ENCODE data around the gene WDR91.

Gene WDR91

DNA sequence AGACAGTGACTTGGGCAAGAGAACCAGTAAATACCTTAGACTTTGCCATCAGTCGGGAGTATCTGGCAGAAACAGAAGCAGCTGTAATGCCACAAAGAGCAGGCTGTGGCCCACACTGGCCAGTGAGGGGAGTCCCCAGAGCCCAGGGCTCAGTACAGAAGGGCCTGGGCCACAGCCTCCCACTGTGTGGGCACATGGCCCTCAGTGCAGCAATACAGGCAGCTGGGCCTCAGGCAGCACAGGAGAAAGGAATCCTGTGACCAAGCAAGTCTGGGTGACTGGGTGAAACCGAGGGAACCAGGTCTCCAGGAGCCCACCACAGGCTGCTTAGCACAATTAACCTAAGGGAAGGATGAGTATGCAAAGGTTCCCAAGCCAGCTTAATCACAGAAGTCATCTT is 14.0 kb downstream of the WDR91 start:
- no peak overlapping the region for H3K9ac ChIP-seq (ENCODE audit: low read depth, low read length, poor library complexity, severe bottlenecking)
- no peak overlapping the region for H2AFZ ChIP-seq (ENCODE audit: low read length)
- no peaks in the 10 kb centered on the region for H3F3A ChIP-seq (ENCODE audit: low read depth)
- H3K36me3 ChIP-seq (ENCODE audit: insufficient read depth, low read length) = no peaks in the 10 kb centered on the region; the same call in 1 of the 2 replicates
- H4K20me1 ChIP-seq (ENCODE audit: insufficient read depth, low read length, poor library complexity, severe bottlenecking) = no peaks in the 10 kb centered on the region
- H3K9me2 ChIP-seq (replicated peaks; ENCODE audit: low read depth, low read length) = no peaks in the 10 kb centered on the region
- no peaks in the 10 kb centered on the region for H3K27me3 ChIP-seq (ENCODE audit: insufficient read depth, low read length, poor library complexity, severe bottlenecking)
- H3K4me2 ChIP-seq (ENCODE audit: low read depth, low read length, poor library complexity, severe bottlenecking) = no peak overlapping the region
- H3K4me3 ChIP-seq (ENCODE audit: low read length, poor library complexity, severe bottlenecking) = no peak overlapping the region
- H3K79me2 ChIP-seq (ENCODE audit: insufficient read depth, low read length) = no peaks in the 10 kb centered on the region
- H3K9me3 ChIP-seq (ENCODE audit: insufficient read depth, low read depth, low read length) = no peaks in the 10 kb centered on the region
- TF ChIP-seq EZH2phosphoT487 (IDR thresholded peaks at IDR 0.05; ENCODE audit: borderline replicate concordance) = no peak
- TF ChIP-seq, protein P1, sequence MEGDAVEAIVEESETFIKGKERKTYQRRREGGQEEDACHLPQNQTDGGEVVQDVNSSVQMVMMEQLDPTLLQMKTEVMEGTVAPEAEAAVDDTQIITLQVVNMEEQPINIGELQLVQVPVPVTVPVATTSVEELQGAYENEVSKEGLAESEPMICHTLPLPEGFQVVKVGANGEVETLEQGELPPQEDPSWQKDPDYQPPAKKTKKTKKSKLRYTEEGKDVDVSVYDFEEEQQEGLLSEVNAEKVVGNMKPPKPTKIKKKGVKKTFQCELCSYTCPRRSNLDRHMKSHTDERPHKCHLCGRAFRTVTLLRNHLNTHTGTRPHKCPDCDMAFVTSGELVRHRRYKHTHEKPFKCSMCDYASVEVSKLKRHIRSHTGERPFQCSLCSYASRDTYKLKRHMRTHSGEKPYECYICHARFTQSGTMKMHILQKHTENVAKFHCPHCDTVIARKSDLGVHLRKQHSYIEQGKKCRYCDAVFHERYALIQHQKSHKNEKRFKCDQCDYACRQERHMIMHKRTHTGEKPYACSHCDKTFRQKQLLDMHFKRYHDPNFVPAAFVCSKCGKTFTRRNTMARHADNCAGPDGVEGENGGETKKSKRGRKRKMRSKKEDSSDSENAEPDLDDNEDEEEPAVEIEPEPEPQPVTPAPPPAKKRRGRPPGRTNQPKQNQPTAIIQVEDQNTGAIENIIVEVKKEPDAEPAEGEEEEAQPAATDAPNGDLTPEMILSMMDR (conservative IDR thresholded peaks at IDR 0.05; ENCODE audit: low read length) = no peak
- H3K4me1 ChIP-seq (ENCODE audit: insufficient read depth, low read length, poor library complexity, severe bottlenecking) = no peaks in the 10 kb centered on the region

DNA sequence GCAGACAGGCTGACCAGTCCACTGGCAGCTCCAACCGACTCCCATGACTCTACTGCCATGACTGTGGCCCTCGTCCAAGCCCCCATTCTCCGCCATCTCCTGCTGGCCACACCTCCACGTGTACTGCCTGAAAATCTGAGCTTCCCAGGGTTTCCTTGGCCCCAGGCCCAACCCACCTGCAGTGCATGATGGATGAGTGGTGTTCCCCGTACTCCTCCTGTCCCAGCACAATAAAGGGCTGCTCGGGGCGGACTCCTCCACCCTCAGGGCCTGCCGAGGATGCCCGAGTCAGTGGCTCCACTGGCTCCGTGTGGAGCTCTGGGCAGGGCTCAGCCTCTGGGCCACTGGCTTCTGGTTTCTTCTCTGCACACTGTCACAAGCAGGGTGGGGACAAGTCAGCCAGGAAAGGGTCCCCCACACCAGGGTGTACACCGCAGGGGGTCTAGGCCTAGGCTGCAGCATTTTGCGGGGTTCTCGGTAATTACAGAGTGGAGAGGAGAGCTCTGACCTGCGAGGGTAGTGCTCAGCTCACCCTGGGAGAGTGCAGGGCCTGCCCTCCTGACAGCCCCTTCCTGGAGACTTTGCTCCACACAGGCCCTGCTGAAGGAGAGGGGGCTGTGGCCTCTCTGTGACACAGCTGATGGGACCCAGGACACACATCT is 15.2 kb downstream of the WDR91 start:
- H3K9me3 ChIP-seq (ENCODE audit: insufficient read depth, low read depth, low read length) = no peaks in the 10 kb centered on the region
- H3K27me3 ChIP-seq (ENCODE audit: insufficient read depth, low read length, poor library complexity, severe bottlenecking) = no peaks in the 10 kb centered on the region
- no peaks in the 10 kb centered on the region for H4K20me1 ChIP-seq (ENCODE audit: insufficient read depth, low read length, poor library complexity, severe bottlenecking)
- H3K4me1 ChIP-seq (ENCODE audit: insufficient read depth, low read length, poor library complexity, severe bottlenecking) = no peaks in the 10 kb centered on the region
- no peak overlapping the region for H2AFZ ChIP-seq (ENCODE audit: low read length)
- H3K9ac ChIP-seq (ENCODE audit: low read depth, low read length, poor library complexity, severe bottlenecking) = no peak overlapping the region
- H3K9me2 ChIP-seq (replicated peaks; ENCODE audit: low read depth, low read length) = no peaks in the 10 kb centered on the region
- no peaks in the 10 kb centered on the region; the same call in 1 of the 2 replicates for H3K36me3 ChIP-seq (ENCODE audit: insufficient read depth, low read length)
- H3F3A ChIP-seq (ENCODE audit: low read depth) = no peaks in the 10 kb centered on the region
- H3K79me2 ChIP-seq (ENCODE audit: insufficient read depth, low read length) = no peaks in the 10 kb centered on the region
- H3K4me3 ChIP-seq (ENCODE audit: low read length, poor library complexity, severe bottlenecking) = no peak overlapping the region
- no peak overlapping the region for H3K4me2 ChIP-seq (ENCODE audit: low read depth, low read length, poor library complexity, severe bottlenecking)
- no peak for TF ChIP-seq EZH2phosphoT487 (IDR thresholded peaks at IDR 0.05; ENCODE audit: borderline replicate concordance)
- TF ChIP-seq, protein P1 (conservative IDR thresholded peaks at IDR 0.05; ENCODE audit: low read length) = no peak

- Histone ChIP-seq H4K20me1 (ENCODE audit: insufficient read depth, low read length, poor library complexity, severe bottlenecking) (no peaks in the 10 kb centered on the region), H3K4me1 (ENCODE audit: insufficient read depth, low read length, poor library complexity, severe bottlenecking) (no peaks in the 10 kb centered on the region), H3K79me2 (ENCODE audit: insufficient read depth, low read length) (no peaks in the 10 kb centered on the region), H3K9me2 (replicated peaks; ENCODE audit: low read depth, low read length) (no peaks in the 10 kb centered on the region), H3K4me2 (ENCODE audit: low read depth, low read length, poor library complexity, severe bottlenecking) (no peak overlapping the region), H3F3A (ENCODE audit: low read depth) (no peaks in the 10 kb centered on the region), H3K9me3 (ENCODE audit: insufficient read depth, low read depth, low read length) (no peaks in the 10 kb centered on the region), H3K9ac (ENCODE audit: low read depth, low read length, poor library complexity, severe bottlenecking) (no peak overlapping the region), H2AFZ (ENCODE audit: low read length) (no peak overlapping the region), H3K27me3 (ENCODE audit: insufficient read depth, low read length, poor library complexity, severe bottlenecking) (no peaks in the 10 kb centered on the region), H3K36me3 (ENCODE audit: insufficient read depth, low read length) (no peaks in the 10 kb centered on the region; the same call in 1 of the 2 replicates), H3K4me3 (ENCODE audit: low read length, poor library complexity, severe bottlenecking) (no peak overlapping the region)
- no peak for TF ChIP-seq EZH2phosphoT487 (IDR thresholded peaks at IDR 0.05; ENCODE audit: borderline replicate concordance)
- TF ChIP-seq, protein P1 (conservative IDR thresholded peaks at IDR 0.05; ENCODE audit: low read length) = no peak
Measured at GRCh38 chr7:135195156-135195555, 16.2 kb downstream of the WDR91 start.
